ENCODE data around the gene LRATD1. TPM values are rescaled to one million over a fixed set of nuclear protein-coding genes. Genes with fewer than 3 reads are reported as not detected.

LRATD1 gene
- total RNA-seq, 1 experiment from 2014 or later = not detected

DNA sequence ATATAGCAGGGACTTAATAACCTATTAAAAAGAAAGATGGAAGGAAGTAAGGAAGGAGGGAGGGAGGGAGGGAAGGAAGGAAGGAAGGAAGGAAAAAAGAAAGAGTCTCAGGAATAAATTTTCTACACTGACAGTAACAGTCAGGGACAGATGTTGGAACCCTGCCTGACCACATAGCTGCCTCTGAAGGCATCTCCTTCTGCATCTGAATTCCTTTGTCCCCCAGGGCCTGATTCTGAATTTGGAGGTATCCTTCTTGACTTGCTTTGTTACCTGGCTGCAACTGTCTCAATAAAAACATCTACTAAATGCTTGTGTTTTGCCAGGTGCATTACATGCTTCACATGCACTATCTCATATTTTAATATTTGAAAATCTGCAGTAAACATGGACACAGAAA is 17.4 kb upstream of the LRATD1 start:
- TF ChIP-seq, protein P1, sequence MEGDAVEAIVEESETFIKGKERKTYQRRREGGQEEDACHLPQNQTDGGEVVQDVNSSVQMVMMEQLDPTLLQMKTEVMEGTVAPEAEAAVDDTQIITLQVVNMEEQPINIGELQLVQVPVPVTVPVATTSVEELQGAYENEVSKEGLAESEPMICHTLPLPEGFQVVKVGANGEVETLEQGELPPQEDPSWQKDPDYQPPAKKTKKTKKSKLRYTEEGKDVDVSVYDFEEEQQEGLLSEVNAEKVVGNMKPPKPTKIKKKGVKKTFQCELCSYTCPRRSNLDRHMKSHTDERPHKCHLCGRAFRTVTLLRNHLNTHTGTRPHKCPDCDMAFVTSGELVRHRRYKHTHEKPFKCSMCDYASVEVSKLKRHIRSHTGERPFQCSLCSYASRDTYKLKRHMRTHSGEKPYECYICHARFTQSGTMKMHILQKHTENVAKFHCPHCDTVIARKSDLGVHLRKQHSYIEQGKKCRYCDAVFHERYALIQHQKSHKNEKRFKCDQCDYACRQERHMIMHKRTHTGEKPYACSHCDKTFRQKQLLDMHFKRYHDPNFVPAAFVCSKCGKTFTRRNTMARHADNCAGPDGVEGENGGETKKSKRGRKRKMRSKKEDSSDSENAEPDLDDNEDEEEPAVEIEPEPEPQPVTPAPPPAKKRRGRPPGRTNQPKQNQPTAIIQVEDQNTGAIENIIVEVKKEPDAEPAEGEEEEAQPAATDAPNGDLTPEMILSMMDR (conservative IDR thresholded peaks at IDR 0.05; ENCODE audit: low read depth, low read length) = no peak
- TF ChIP-seq EZH2 (IDR thresholded peaks at IDR 0.05; ENCODE audit: borderline replicate concordance, low read depth, low read length, poor library complexity, severe bottlenecking) = no peak
- H3K4me1 ChIP-seq (ENCODE audit: insufficient read depth, low read length, poor library complexity, severe bottlenecking) = no peaks in the 10 kb centered on the region
- intact Hi-C loops (cut with micrococcal nuclease; ENCODE audit: unreplicated experiment) = no loop called here
- no peaks in the 10 kb centered on the region for H3K27me3 ChIP-seq (replicated peaks; ENCODE audit: insufficient read depth, low read depth, low read length, poor library complexity)
- ChIA-PET POLR2A (ENCODE audit: low non-redundant PET) (no interaction called here), CTCF (no interaction called here)
- no peaks in the 10 kb centered on the region for H3K36me3 ChIP-seq (ENCODE audit: insufficient read depth, low read length, poor library complexity, severe bottlenecking)
- H3K9me3 ChIP-seq (ENCODE audit: low read depth, low read length, poor library complexity, severe bottlenecking) = no peaks in the 10 kb centered on the region
- no TSS peak for BruUV-seq (replicated peaks)
- DNase-seq (ENCODE audit: low spot score) = no peak
- no peak overlapping the region for H3K27ac ChIP-seq (ENCODE audit: low read depth, low read length, poor library complexity, severe bottlenecking)
- no peak overlapping the region for H3K4me3 ChIP-seq (ENCODE audit: low read depth, low read length, poor library complexity, severe bottlenecking)

DNA sequence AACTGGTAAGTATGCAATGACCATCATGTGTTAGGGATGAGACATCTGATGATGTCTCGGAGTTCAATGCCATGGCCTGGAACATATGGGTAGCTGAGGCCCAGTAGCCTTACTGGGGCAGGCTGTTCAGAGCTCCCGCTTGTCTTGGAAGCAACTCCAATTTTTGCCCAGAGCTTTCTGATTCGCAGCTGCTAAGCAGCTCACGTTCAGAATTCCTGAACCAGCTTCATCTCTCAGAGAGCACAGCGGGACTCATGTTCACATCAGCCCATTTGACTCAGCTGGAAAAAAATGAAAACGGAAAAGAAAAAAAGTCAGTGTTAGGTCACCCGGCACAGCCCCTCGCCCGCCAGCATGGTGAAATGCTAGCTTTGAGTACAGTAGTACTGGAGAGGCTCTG is 16.8 kb upstream of the LRATD1 start:
- BruUV-seq (replicated peaks) = no TSS peak
- CTCF ChIA-PET = no interaction called here

DNA sequence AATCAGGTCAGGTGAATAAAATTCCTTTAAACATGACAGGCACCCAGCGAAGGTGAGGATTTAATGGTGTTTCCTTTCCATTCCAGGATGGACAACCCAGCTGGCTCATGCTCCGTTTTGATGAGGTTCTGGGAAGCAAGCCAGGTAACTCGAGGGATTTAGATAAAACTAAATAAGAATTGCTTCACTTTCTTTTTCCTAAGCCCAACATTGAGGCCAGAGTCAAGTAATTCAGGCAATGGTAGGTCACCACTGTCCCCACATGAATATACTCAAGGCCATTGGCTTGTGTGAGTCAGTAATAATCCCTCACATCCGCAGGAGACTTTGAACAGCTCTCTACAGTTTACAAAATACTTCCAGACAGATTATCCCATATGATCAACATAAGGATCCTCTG is 16.2 kb upstream of the LRATD1 start:
- DNase-seq (ENCODE audit: low spot score) = no peak
- no TSS peak for BruUV-seq (replicated peaks)
- ChIA-PET CTCF (no interaction called here), POLR2A (ENCODE audit: low non-redundant PET) (no interaction called here)
- Histone ChIP-seq H3K27ac (ENCODE audit: low read depth, low read length, poor library complexity, severe bottlenecking) (no peak overlapping the region), H3K9me3 (ENCODE audit: low read depth, low read length, poor library complexity, severe bottlenecking) (no peaks in the 10 kb centered on the region), H3K4me1 (ENCODE audit: insufficient read depth, low read length, poor library complexity, severe bottlenecking) (no peaks in the 10 kb centered on the region), H3K27me3 (replicated peaks; ENCODE audit: insufficient read depth, low read depth, low read length, poor library complexity) (no peaks in the 10 kb centered on the region), H3K36me3 (ENCODE audit: insufficient read depth, low read length, poor library complexity, severe bottlenecking) (no peaks in the 10 kb centered on the region), H3K4me3 (ENCODE audit: low read depth, low read length, poor library complexity, severe bottlenecking) (no peak overlapping the region)
- TF ChIP-seq EZH2 (IDR thresholded peaks at IDR 0.05; ENCODE audit: borderline replicate concordance, low read depth, low read length, poor library complexity, severe bottlenecking) = no peak
- TF ChIP-seq, protein P1 (conservative IDR thresholded peaks at IDR 0.05; ENCODE audit: low read depth, low read length) = no peak
- intact Hi-C loops (cut with micrococcal nuclease; ENCODE audit: unreplicated experiment) = no loop called here

More for the DNA sequence above, 16.8 kb upstream of the LRATD1 start:
- Histone ChIP-seq H3K4me1 (ENCODE audit: insufficient read depth, low read length, poor library complexity, severe bottlenecking) (no peaks in the 10 kb centered on the region), H3K27ac (ENCODE audit: low read depth, low read length, poor library complexity, severe bottlenecking) (no peak overlapping the region), H3K36me3 (ENCODE audit: insufficient read depth, low read length, poor library complexity, severe bottlenecking) (no peaks in the 10 kb centered on the region), H3K27me3 (replicated peaks; ENCODE audit: insufficient read depth, low read depth, low read length, poor library complexity) (no peaks in the 10 kb centered on the region), H3K4me3 (ENCODE audit: low read depth, low read length, poor library complexity, severe bottlenecking) (no peak overlapping the region), H3K9me3 (ENCODE audit: low read depth, low read length, poor library complexity, severe bottlenecking) (no peaks in the 10 kb centered on the region)
- intact Hi-C loops (cut with micrococcal nuclease; ENCODE audit: unreplicated experiment) = no loop called here
- POLR2A ChIA-PET (ENCODE audit: low non-redundant PET) = no interaction called here
- DNase-seq (ENCODE audit: low spot score) = no peak
- TF ChIP-seq EZH2 (IDR thresholded peaks at IDR 0.05; ENCODE audit: borderline replicate concordance, low read depth, low read length, poor library complexity, severe bottlenecking) = no peak
- TF ChIP-seq, protein P1 (conservative IDR thresholded peaks at IDR 0.05; ENCODE audit: low read depth, low read length) = no peak

Measured in A673 (cell line).